GM19238 (cell line): ENCODE data around the gene H6PD.

Source experiments
- DNase-seq: peaks from one replicate; pipeline ENCODE4 v3.0.0; 2011; ENCODE audit warnings: low spot score; ENCODE audit not compliant: insufficient read length

H6PD gene

GRCh38 chr1:9316080-9316444 lies 81.5 kb downstream of the H6PD start:
- DNase-seq: no peak

DNA sequence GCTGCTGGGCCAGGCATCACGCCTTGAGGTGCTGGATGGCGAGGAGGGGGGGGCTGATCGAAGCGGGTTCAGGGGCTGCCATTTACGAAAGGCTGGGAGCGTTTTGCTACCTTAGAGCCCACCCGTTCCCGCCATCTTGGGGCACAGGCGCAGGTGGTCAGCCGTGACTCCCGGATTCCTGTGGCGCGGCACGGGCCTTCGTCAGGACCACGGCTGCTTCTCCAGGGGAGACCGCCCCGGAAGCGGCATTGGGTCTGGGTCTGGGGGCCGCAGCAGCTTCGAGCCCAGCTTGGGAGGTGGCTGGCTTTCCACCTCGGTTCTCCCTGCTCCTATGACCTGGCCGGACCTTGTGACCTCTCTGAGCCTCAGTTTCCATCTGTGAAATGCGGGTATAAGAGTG lies 81.9 kb downstream of the H6PD start:
- DNase-seq: no peak

DNA sequence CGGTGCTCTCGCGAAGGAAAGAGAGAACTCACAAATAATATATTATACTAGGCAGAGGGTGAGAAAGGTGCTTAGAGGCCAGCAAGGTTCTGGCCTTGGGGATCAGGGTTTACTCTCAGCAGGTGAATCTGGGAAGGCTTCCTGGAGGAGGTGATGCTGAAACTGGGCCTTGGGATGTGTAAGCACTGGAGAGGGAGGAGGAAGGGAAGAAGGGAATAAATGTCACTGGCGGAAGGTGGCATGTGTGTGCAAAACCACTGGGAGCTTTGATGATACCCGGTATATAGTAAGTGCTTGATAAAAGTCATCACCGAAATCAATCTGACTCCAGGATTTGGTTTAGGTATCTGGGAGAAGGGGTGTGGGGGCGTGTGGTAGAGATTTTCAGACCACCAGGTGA lies 82.5 kb downstream of the H6PD start:
- DNase-seq: no peak

GRCh38 chr1:9317591-9318417 lies 83.2 kb downstream of the H6PD start:
- DNase-seq: no peak

- no peak for DNase-seq
These were observed 84.7 kb downstream of the H6PD start for GRCh38 chr1:9319208-9319788.

DNA sequence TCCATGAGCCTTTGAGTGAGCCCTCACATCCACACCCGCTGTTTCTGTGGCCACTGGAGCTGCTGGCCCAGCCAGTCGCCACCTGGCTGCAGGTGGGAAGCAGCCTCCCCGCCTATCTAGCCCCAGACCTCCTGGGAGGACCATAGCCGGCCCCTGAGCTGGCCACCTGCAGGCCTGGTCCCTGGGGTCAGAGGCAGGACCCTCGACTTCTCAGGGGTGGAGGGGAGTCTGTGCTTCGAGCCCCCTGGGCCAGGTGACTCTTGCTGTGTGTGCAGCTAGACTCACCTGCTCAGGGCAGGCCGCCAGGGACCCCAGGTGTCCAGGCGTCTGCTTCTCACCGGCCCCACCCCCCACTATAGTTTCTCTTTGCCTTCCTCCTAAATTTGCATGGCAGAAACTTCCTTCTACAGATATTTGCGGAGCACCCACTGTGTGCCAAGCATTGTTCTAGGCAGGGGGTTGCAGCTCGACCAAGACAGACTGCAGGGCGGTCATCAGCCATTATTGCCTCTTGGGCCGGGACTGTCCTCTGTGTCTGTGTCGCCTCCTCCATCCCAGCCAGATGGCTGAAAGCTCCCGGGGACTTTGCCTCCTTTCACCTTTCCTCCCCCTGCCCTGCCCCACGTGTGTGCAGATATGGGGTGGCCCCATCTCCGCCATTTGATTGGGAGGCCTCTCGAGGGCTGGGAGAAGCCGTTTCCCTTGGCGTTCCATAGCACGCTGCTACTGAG lies 85.4 kb downstream of the H6PD start:
- DNase-seq: no peak
